Measurements from ENCODE around the gene MT1X. TPM values are rescaled to one million over a fixed set of nuclear protein-coding genes. Genes with fewer than 3 reads are reported as not detected.

Gene MT1X
- total RNA-seq (2014; rRNA removed; shearing (Covaris generic)) = 200 and 232 TPM in 2 replicates

GRCh38 chr16:56681939-56682702 is at the start of gene MT1X:
Gene MT1X (plus strand): TSS chr16:56682470. CDS start chr16:56682541, 71 bp downstream.
- peak; percentile 90 for DNase-seq (ENCODE audit: low read depth)

GRCh38 chr16:56632848-56633365 is 49.4 kb upstream of the MT1X start:
- DNase-seq (ENCODE audit: low read depth) = no peak

DNA sequence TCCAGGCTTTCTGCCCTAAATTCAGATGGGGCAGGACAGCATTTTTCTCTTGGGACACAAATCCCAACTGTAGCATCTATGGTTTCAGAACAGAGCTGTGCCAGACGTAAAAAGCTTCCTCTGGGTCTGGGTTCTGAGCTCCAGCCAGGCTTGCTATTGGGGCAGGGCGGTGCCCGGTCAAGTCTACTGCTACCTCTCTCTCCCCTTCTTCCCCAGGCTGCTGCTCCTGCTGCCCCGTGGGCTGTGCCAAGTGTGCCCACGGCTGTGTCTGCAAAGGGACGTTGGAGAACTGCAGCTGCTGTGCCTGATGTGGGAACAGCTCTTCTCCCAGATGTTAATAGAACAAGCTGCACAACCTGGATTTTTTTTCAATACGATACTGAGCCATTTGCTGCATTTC is 48.7 kb upstream of the MT1X start:
- no peak for DNase-seq (ENCODE audit: low read depth)

DNA sequence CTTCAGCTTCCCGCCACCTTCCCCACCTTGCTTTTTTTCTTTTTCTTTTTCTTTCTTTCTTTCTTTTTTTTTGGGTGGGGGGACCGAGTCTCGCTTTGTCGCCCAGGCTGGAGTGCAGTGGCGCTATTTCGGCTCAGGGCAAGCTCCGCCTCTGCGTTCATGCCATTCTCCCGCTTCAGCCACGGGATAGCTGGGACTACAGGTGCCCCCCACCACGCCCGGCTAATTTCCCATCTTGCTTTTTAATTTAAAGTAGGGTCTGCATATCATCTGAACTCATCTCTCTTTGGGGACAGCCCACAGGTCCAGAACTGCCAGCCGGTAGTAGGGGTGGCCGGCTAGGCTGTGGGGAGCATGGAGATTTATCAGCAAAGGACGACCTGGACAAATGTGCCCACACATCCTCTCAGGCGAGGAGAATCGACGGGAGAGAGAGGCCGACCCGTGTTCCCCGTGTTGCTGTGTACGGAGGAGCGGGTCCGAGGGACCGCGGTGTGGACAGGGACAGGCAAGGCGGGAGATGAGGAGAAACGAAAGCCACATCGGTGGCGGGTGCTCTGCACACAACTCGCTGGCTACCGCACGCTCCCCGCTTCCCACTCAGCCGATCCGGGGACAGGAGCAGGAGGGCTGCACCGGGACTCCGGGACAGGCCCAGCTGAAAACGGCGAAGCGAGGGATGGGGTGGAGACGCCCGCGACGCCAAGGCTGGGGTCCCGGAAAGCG is 47.4 kb upstream of the MT1X start:
- DNase-seq (ENCODE audit: low read depth) = no peak

DNA sequence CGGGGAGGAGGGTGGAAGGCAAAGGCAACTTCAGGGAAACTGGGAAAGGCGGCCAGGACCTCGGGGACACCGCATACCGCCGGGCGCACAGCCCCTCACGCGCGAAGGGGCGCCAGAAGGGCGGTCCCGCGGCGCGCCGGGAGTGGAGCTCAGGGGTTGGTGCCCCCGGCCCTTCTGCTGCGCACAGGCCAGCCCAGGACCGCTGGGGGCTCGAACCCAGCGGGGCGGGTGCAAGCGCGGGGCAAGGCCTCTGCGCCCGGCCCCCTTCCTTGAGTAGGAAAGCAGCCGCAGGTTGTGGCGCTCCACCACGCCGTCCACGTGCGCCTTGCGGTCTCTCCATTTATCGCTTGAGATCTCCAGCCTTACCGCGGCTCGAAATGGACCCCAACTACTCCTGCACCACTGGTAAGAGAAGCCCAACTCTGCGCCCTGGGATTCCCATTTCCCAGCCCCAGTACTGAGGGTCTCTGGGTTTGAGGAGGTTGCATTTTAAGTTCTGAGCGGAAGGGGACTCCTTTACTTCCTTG is 46.8 kb upstream of the MT1X start:
- DNase-seq (ENCODE audit: low read depth) = no peak

DNA sequence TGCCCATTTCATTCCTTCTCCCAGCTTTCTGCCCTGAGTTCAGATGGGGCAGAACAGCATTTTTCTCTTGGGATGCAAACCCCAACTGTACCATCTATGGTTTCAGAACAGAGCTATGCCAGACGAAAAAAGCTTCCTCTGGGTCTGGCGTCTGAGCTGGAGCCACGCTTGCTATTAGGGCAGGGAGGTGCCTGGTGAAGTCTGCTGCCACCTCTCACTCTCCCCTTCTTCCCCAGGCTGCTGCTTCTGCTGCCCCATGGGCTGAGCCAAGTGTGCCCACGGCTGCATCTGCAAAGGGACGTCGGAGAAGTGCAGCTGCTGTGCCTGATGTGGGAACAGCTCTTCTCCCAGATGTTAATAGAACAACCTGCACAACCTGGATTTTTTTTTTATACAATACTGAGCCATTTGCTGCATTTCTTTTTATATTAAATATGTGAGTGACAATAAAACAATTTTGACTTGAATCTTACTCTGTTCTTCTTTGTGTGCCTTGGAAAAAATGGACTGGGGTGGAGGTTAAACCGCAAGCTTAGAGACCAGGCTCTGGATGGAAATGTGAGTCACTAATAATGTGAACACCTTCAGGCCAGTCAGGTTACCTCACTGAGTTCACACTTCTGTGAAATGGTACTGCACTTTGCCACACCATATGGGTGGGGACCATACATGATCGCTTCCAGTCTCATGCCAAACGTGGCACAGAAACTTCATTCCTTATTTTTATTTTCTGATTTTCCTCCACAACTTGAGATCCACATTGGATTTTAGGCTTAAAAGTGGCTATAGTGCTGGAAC is 45.5 kb upstream of the MT1X start:
- peak; percentile 34 for DNase-seq (ENCODE audit: low read depth)

- peak; percentile 44 for DNase-seq (ENCODE audit: low read depth)
Observed at GRCh38 chr16:56637814-56638750, 44.2 kb upstream of the MT1X start, which contains the start of gene MT1A. Gene MT1A (plus strand): TSS chr16:56638666. CDS start chr16:56638739, 73 bp downstream.

DNA sequence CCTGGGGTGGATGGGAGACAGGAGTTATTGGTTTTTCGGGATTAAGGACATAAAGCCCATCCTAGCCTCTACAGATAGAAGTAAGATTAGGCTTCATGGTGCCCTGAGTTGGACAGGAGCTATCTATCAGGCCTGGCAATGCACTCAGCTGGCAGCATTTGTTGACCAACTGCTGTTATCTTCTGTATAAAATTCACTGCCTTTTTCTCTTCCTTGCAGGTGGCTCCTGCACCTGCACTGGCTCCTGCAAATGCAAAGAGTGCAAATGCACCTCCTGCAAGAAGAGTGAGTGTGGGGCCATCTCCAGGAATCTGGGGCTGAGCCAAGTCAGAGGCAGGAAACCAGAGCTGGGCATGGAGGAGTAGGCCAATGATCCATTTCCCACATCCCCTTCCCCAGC is 43.2 kb upstream of the MT1X start:
- DNase-seq (ENCODE audit: low read depth) = no peak

- DNase-seq (ENCODE audit: low read depth) = no peak
Observed at GRCh38 chr16:56640076-56640475, 42.2 kb upstream of the MT1X start.

- no peak for DNase-seq (ENCODE audit: low read depth)
Observed at GRCh38 chr16:56641166-56641565, 41.1 kb upstream of the MT1X start.

DNA sequence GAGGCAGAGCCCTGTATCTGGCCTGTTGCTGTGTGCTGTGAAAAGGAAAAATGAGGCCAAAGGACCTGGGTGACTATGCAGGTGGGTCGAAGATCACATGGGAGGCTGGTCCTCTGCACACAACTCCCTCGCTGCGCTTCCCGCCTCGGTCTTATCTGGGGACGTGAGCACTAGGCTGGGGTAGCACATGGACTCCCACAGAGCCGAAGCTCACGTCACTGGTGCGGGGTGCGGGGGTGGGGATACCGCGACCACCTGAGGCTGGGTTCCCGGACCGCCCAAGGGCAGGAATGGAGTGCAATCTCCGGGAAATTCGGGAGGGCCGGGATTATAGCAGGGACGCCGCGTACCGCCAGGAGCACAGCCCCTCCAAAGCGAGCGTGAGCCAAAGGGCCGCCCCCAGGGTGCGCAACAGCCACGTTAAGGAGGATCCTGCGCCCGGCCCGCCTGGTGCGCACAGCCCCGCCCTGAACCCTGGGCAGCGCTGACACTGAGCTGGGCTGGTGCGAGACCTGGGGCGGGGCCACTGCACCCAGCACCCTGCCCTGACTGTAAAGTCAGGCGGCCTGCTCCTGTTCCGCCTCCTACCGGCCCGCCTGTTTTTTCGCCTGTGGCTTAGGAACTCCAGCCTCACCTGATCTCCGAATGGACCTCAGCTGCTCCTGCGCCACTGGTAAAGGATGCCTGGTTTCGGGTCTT is 39.0 kb upstream of the MT1X start:
- peak; percentile 31 for DNase-seq (ENCODE audit: low read depth)

DNA sequence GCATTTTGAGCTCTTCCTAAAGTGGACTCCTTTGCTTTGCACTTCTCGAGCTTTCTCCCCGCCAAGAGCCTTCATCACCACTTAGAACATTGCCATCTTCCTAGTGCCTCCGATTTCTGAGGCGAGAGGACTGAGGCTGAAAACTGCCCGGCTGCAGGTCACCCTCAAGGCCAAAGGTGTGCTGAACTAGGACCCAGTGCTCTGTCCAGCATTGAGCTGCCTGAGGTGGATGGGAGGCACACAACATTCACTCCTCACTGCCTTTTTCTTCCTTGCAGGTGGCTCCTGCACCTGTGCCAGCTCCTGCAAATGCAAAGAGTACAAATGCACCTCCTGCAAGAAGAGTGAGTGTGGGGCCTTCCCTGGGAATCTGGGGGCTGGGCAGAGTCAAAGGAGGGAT is 38.4 kb upstream of the MT1X start:
- no peak for DNase-seq (ENCODE audit: low read depth)

DNA sequence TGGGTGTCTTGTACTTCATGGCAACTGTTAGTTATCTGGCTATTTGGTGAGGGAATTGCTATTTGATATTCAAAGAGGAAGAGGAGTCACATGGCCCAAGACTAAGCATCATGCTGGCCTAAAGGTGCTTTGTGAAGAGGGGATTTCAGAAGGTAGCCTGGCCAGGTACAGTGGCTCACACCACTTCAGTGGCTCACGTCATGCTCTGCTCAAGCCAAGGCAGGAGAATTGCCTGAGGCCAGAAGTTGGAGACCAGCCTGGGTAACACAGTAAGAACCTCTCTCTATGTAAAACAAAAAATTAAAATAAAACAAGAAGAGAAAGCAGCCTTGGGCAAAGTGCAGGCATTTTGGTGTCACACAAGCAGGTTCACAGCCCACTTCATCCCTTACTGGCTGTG is 37.0 kb upstream of the MT1X start:
- DNase-seq (ENCODE audit: low read depth) = no peak

- no peak for DNase-seq (ENCODE audit: low read depth)
Observed at GRCh38 chr16:56645838-56646237, 36.4 kb upstream of the MT1X start.

GRCh38 chr16:56647641-56648431 is 34.4 kb upstream of the MT1X start:
- no peak for DNase-seq (ENCODE audit: low read depth)

- DNase-seq (ENCODE audit: low read depth) = no peak
Observed at GRCh38 chr16:56649271-56649670, 33.0 kb upstream of the MT1X start.

GRCh38 chr16:56649820-56650219 is 32.5 kb upstream of the MT1X start:
- DNase-seq (ENCODE audit: low read depth) = no peak

DNA sequence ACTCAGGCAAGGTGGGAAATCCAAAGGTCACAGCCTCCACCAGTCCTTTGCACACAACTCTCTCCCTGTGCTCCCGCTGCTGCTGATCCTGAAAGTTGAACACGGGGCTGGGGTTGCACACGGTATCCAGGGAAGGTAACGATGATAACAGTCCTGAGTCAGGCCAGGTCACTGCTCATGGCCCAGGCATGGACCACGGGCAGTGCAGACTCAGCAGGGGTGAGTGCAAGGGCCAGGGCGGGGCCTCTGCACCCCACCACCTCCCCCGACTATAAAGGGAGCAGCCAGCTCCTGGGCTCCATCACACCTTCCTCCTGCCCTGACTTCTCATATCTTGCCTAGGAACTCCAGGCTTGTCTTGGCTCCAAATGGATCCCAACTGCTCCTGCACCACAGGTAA is 30.7 kb upstream of the MT1X start, which contains the start of gene MT1B:
Gene MT1B (plus strand): TSS at position 301 of the 400 bp plus-strand sequence. CDS start 68 bp downstream, at position 369.
- DNase-seq (ENCODE audit: low read depth) = no peak

GRCh38 chr16:56652600-56652999 is 29.7 kb upstream of the MT1X start:
- no peak for DNase-seq (ENCODE audit: low read depth)
